AG09319 (cell line): ENCODE data around the gene FNDC1.
"Not testable (repeated sequence)": the region's sequence is repeated elsewhere in the genome, so short reads cannot be mapped to it uniquely, and the experiment has no call there.

Experiments used
- DNase-seq: peaks from one replicate; pipeline ENCODE4 v3.0.0-alpha.2; 2010; ENCODE audit warnings: low read depth; ENCODE audit errors: extremely low read depth
- TF ChIP-seq, protein P1 (sequence below): IDR thresholded peaks from 2 replicates; pipeline ENCODE4 v1.5.1; 2011; ENCODE audit warnings: low read depth, mild to moderate bottlenecking, inconsistent platforms, low read length, moderate library complexity

Gene FNDC1

DNA sequence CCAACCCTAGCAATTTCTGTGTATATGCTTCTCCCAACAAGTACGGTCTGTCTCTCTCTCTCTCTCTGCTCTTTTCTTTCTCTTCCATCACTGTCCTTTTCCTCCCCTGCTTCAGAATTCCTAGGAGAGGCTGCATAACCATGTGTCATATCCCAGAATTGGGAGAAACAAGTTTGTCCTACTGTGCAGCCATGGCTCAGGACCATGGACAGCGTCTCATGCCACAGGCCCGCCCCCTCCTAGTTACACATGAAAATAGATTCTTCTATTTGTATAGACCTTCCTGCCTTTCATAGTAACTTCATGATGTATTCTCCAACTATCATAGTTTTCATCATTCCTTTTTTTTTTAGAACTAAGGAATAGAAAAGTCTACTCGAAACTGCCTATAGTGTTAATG is 98.0 kb downstream of the FNDC1 start:
- TF ChIP-seq, protein P1, sequence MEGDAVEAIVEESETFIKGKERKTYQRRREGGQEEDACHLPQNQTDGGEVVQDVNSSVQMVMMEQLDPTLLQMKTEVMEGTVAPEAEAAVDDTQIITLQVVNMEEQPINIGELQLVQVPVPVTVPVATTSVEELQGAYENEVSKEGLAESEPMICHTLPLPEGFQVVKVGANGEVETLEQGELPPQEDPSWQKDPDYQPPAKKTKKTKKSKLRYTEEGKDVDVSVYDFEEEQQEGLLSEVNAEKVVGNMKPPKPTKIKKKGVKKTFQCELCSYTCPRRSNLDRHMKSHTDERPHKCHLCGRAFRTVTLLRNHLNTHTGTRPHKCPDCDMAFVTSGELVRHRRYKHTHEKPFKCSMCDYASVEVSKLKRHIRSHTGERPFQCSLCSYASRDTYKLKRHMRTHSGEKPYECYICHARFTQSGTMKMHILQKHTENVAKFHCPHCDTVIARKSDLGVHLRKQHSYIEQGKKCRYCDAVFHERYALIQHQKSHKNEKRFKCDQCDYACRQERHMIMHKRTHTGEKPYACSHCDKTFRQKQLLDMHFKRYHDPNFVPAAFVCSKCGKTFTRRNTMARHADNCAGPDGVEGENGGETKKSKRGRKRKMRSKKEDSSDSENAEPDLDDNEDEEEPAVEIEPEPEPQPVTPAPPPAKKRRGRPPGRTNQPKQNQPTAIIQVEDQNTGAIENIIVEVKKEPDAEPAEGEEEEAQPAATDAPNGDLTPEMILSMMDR, result no peak
- no peak for DNase-seq

DNA sequence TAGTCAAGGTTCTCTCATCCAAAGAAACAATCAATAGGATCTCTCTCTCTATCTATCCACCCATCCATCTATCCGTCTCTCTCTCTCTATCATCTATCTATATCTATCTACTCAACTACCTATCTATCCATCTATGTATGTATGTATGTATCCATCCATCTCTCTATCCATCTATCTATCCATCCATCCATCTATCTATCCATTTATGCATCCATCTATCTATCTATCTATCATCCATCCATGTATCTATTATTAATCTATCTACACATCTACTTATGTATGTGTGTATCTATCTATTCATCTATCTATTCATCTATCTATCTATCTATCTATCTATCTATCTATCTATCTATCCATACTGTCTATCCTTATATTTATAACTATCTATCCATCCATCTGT is 99.3 kb downstream of the FNDC1 start:
- no peak for DNase-seq
- TF ChIP-seq, protein P1, result no peak

DNA sequence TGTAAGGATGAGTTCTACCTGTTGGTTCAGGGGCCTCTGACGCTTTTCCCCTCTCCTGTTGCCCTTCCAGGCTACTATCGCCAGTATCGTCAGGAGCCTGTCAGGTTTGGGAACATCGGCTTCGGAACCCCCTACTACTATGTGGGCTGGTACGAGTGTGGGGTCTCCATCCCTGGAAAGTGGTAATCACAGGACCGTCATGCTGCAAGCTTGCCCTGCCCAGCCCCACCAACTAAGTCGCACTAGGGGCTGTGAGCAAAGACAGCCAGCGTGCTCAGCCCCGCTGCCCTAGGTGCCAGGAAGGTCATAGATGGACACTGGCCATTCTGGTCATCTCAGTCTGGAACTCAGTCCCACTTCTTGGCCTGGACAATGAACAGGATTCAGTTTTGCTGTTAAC is 102.1 kb downstream of the FNDC1 start:
- TF ChIP-seq, protein P1, result no peak
- DNase-seq, result no peak

DNA sequence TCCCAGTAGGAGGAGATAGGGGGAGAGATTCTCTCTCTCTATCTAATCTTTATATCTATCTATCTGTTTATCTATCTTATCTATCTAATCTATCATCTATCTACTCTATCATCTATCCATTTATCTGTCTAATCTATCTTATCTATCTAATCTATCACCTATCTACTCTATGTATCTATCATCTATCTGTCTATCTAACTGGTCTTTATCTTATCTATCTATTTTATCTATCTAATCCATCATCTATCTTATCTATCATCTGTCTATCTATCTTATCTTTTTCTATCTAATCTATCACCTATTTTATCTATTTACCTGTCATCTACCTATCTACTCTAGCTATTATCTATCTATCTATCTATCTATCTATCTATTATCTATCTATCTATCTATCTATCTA is 109.4 kb downstream of the FNDC1 start:
- TF ChIP-seq, protein P1, result no peak
- no peak for DNase-seq

DNA sequence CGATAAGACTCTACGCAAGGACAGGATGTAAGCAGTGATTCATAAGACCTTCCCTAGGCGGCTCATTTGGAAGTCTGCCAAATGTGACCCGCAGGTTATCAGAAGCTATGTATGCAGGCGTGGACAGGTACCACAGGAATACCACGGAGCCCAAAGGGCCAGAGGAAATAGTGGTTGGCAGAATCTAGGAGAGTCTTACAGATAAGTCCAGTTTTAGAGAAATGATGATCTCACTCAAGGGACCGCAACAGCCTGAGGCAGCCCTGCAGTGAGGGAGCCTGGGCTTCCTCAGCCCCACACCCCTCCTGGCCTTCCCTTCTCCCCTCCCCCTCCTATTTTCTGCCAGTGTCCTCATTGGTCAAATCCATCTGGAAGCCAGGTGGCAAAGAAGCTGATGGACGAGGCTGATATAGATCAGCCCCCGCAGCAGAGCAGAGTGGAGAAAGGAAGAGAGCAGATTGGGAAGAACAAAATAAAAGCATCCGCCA is 110.6 kb downstream of the FNDC1 start:
- no peak for DNase-seq

DNA sequence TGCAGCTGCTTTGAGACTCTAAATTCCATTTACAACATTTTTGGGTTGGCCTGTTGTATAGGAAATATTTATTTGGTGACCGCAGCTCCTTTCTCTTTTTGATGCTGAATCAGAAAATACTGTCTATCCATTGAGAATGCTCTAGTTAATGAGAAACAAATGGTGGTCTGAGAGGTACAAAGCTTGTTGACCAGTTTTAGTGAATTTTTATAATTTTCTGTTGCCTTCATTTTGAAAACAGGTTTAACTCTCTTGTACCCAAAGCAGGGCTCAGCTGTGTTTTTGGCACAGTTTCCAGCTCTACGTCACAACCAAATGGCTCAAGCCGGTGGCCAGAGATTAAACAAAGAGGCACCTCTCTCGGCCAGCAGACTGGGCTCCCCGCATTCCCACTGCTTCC is 113.2 kb downstream of the FNDC1 start:
- TF ChIP-seq, protein P1, result no peak
- no peak for DNase-seq

More for the DNA sequence above, 110.6 kb downstream of the FNDC1 start:
- TF ChIP-seq, protein P1, result no peak

DNA sequence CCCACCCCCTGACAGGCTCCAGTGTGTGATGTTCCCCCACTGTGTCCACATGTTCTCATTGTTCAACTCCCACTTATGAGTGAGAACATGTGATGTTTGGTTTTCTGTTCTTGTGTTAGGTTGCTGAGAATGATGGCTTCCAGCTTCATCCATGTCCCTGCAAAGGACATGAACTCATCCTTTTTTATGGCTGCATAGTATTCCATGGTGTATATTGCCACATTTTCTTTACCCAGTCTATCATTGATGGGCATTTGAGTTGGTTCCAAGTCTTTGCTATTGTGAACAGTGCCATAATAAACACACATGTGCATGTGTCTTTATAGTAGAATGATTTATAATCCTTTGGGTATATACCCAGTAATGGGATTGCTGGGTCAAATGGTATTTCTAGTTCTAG is 115.5 kb downstream of the FNDC1 start:
- not testable (repeated sequence) for DNase-seq

DNA sequence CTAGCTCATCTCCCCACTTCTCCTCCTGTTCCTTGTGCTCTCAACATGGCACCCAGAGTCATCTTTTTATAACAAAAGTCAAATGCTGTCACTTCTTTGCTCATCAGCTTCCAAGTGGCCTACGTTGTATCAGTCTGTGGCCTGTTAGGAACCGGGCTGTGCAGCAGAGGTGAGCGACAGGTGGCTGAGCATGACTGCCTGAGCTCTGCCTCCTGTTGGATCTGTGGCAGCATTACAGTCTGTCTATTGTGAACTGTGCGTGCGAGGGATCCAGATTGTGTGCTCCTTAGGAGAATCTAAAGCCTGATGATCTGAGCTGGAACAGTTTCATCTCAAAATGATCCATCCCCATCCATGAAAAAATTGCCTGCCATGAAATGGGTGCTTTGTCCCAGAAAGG is 129.6 kb downstream of the FNDC1 start:
- TF ChIP-seq, protein P1, result no peak
- DNase-seq, result no peak
